Activated T-helper 1 cell treated with anti-CD3 and anti-CD28 coated beads, Interleukin-2, amount 50 U/mL, for 16 hours (primary cell): ENCODE results near the gene OOSP3.
"Not testable (repeated sequence)": the region's sequence is repeated elsewhere in the genome, so short reads cannot be mapped to it uniquely, and the experiment has no call there.

Experiments used
- DNase-seq, 2 donors: peaks; one replicate each; pipeline ENCODE4 v3.0.0-alpha.2; 2020; ENCODE audit warnings: low read depth in 1 of 2, low spot score in 1 of 2

The OOSP3 gene

GRCh38 chr11:59878575-59878974 lies at the start of gene OOSP3:
Gene OOSP3 (plus strand): TSS chr11:59878782. CDS start chr11:59878809, 27 bp downstream.
- no peak for DNase-seq

- DNase-seq = no peak
These were observed 49.2 kb upstream of the OOSP3 start for GRCh38 chr11:59829358-59829757.

- no peak for DNase-seq
These were observed 45.0 kb upstream of the OOSP3 start for GRCh38 chr11:59833602-59834001.

GRCh38 chr11:59839615-59840014 lies 39.0 kb upstream of the OOSP3 start:
- no peak for DNase-seq

- DNase-seq = no peak
These were observed 37.1 kb upstream of the OOSP3 start for GRCh38 chr11:59841514-59841913.

GRCh38 chr11:59842316-59842715 lies 36.3 kb upstream of the OOSP3 start:
- DNase-seq = no peak

GRCh38 chr11:59845399-59845798 lies 33.2 kb upstream of the OOSP3 start, which contains the start of gene CBLIF:
Gene CBLIF (minus strand): TSS chr11:59845499. CDS start chr11:59845453, 46 bp downstream.
- DNase-seq = no peak

- DNase-seq = no peak
These were observed 32.0 kb upstream of the OOSP3 start for GRCh38 chr11:59846556-59846955.

GRCh38 chr11:59847626-59848025 lies 31.0 kb upstream of the OOSP3 start:
- DNase-seq = no peak

GRCh38 chr11:59848439-59848838 lies 30.1 kb upstream of the OOSP3 start:
- not testable (repeated sequence) for DNase-seq

GRCh38 chr11:59849129-59849528 lies 29.5 kb upstream of the OOSP3 start:
- no peak for DNase-seq

- DNase-seq = not testable (repeated sequence)
These were observed 29.0 kb upstream of the OOSP3 start for GRCh38 chr11:59849551-59849950.

- not testable (repeated sequence) for DNase-seq
These were observed 27.2 kb upstream of the OOSP3 start for GRCh38 chr11:59851416-59851815.

GRCh38 chr11:59854871-59855270 lies 23.7 kb upstream of the OOSP3 start:
- no peak for DNase-seq

GRCh38 chr11:59857439-59858434 lies 20.8 kb upstream of the OOSP3 start:
- DNase-seq = peak in 1 of 2 donors; percentile 2

- no peak for DNase-seq
These were observed 18.9 kb upstream of the OOSP3 start for GRCh38 chr11:59859673-59860072.

- DNase-seq = no peak
These were observed 16.3 kb upstream of the OOSP3 start for GRCh38 chr11:59862252-59862651.

GRCh38 chr11:59865031-59865430 lies 13.6 kb upstream of the OOSP3 start:
- DNase-seq = no peak

- DNase-seq = no peak
These were observed 12.2 kb upstream of the OOSP3 start, which contains the start of gene TCN1 for GRCh38 chr11:59866397-59866796. Gene TCN1 (minus strand): TSS chr11:59866487. CDS start chr11:59866470, 17 bp downstream.

GRCh38 chr11:59866836-59867235 lies 11.7 kb upstream of the OOSP3 start:
- DNase-seq = no peak

GRCh38 chr11:59867946-59868345 lies 10.6 kb upstream of the OOSP3 start:
- DNase-seq = no peak

- DNase-seq = no peak
These were observed 6.5 kb upstream of the OOSP3 start for GRCh38 chr11:59872076-59872475.
